ENCODE results near the gene DNM3.

DNM3 gene

DNA sequence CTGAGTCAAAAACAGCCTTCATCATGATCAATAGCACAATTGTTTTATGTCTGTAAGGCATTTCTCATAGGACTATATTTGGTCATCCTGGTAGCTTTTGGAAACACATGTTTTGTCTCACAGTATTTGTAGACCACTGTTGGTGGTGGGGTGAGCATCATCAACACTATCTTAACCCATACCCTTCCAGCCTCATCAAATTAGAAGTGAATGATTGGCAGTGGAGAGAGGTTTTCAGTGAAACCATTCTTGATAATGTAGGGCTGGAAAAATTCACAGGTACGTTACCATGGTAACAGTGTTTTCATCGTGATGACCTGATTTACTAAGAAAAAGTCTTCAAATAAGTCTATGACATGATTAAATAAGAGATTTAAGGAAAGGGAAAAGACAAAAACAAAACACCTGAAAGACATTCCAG lies 533.9 kb downstream of the DNM3 start:
- no peak overlapping the region for H2AFZ ChIP-seq (ENCODE audit: low read length)
- no peaks in the 10 kb centered on the region for H3K9me2 ChIP-seq (replicated peaks; ENCODE audit: insufficient read depth, low read length)
- no peak for TF ChIP-seq EZH2 (optimal IDR thresholded peaks at IDR 0.05; ENCODE audit: low read depth, low read length)
- TF ChIP-seq EZH2phosphoT487 (IDR thresholded peaks at IDR 0.05; ENCODE audit: low read length) = no peak
- TF ChIP-seq, protein P1, sequence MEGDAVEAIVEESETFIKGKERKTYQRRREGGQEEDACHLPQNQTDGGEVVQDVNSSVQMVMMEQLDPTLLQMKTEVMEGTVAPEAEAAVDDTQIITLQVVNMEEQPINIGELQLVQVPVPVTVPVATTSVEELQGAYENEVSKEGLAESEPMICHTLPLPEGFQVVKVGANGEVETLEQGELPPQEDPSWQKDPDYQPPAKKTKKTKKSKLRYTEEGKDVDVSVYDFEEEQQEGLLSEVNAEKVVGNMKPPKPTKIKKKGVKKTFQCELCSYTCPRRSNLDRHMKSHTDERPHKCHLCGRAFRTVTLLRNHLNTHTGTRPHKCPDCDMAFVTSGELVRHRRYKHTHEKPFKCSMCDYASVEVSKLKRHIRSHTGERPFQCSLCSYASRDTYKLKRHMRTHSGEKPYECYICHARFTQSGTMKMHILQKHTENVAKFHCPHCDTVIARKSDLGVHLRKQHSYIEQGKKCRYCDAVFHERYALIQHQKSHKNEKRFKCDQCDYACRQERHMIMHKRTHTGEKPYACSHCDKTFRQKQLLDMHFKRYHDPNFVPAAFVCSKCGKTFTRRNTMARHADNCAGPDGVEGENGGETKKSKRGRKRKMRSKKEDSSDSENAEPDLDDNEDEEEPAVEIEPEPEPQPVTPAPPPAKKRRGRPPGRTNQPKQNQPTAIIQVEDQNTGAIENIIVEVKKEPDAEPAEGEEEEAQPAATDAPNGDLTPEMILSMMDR (IDR thresholded peaks at IDR 0.05; ENCODE audit: low read length) = no peak
- H3K4me1 ChIP-seq (ENCODE audit: low read length) = peaks cover under 1% of the 10 kb centered on the region; the same call in 1 of the 2 replicates
- H3K9ac ChIP-seq (ENCODE audit: low read length) = no peak overlapping the region
- no peaks in the 10 kb centered on the region for H3K27me3 ChIP-seq (replicated peaks; ENCODE audit: insufficient read depth, low read length)
- no peak overlapping the region for H3K4me3 ChIP-seq (ENCODE audit: low read length)
- no peak overlapping the region for H3K27ac ChIP-seq (ENCODE audit: low read length)
- no peaks in the 10 kb centered on the region for H3F3A ChIP-seq (ENCODE audit: insufficient read depth, low read length)
- no peaks in the 10 kb centered on the region for H3K9me3 ChIP-seq (replicated peaks; ENCODE audit: insufficient read depth, low read length)
- no peak overlapping the region for H3K4me2 ChIP-seq (ENCODE audit: low read depth, low read length)
- H4K20me1 ChIP-seq (ENCODE audit: insufficient read depth, low read length) = no peaks in the 10 kb centered on the region
- H3K79me2 ChIP-seq (ENCODE audit: low read length) = no peaks in the 10 kb centered on the region
- H3K36me3 ChIP-seq (replicated peaks; ENCODE audit: insufficient read depth, low read length) = no peaks in the 10 kb centered on the region
- DNase-seq = no peak

DNA sequence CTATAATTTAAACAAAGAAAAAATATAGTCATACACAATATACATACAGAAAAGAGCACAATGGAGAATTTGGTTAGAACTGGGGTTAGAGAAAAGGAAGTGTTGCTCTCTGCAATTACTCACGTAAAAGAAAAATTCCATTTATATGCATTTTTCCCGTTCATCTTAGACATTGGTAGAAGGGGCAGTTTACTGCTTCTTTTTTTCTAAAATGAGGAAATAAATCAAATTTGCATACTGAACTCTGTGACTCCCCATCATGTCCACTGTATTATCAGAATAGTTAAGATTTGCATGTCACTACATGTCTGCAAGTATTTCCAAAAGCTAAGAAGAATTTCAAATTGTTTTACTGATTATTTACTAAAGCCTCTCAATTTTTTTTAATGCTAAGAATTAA lies 535.1 kb downstream of the DNM3 start:
- no peak for DNase-seq
- Histone ChIP-seq H3K9me2 (replicated peaks; ENCODE audit: insufficient read depth, low read length) (no peaks in the 10 kb centered on the region), H3K9ac (ENCODE audit: low read length) (no peak overlapping the region), H3K4me3 (ENCODE audit: low read length) (no peak overlapping the region), H3K79me2 (ENCODE audit: low read length) (no peaks in the 10 kb centered on the region), H3K36me3 (replicated peaks; ENCODE audit: insufficient read depth, low read length) (no peaks in the 10 kb centered on the region), H3K9me3 (replicated peaks; ENCODE audit: insufficient read depth, low read length) (no peaks in the 10 kb centered on the region), H3K27ac (ENCODE audit: low read length) (no peak overlapping the region), H3K27me3 (replicated peaks; ENCODE audit: insufficient read depth, low read length) (no peaks in the 10 kb centered on the region), H3K4me1 (ENCODE audit: low read length) (peaks cover 10% of the 10 kb centered on the region), H3K4me2 (ENCODE audit: low read depth, low read length) (no peak overlapping the region), H2AFZ (ENCODE audit: low read length) (no peak overlapping the region), H4K20me1 (ENCODE audit: insufficient read depth, low read length) (no peaks in the 10 kb centered on the region), H3F3A (ENCODE audit: insufficient read depth, low read length) (0 out of 2 replicates have a peak, but pooled peaks cover 4% of the 10 kb centered on the region)
- TF ChIP-seq EZH2phosphoT487 (IDR thresholded peaks at IDR 0.05; ENCODE audit: low read length) = no peak
- no peak for TF ChIP-seq EZH2 (optimal IDR thresholded peaks at IDR 0.05; ENCODE audit: low read depth, low read length)
- TF ChIP-seq, protein P1 (IDR thresholded peaks at IDR 0.05; ENCODE audit: low read length) = no peak

DNA sequence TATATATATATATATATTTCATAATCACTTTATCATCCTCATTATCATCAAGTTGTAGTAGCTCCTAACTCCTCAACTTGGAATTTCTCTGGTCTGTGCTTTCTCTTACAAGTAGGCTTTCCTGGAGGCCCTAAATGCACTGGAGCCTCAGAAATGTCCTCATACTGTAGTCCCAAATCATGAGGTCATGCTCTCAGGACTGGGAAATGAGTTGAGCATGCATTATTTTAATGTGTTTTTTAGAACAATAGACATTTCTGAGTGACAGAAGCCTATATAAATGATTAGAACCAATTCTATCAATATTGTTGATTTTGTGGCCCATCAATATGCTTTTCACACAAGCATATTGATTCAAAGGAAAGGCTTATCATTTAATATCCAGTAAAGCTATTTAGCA lies 536.3 kb downstream of the DNM3 start:
- no peak overlapping the region for H3K4me2 ChIP-seq (ENCODE audit: low read depth, low read length)
- TF ChIP-seq EZH2 (optimal IDR thresholded peaks at IDR 0.05; ENCODE audit: low read depth, low read length) (no peak), EZH2phosphoT487 (IDR thresholded peaks at IDR 0.05; ENCODE audit: low read length) (no peak)
- TF ChIP-seq, protein P1 (IDR thresholded peaks at IDR 0.05; ENCODE audit: low read length) = no peak
- no peak overlapping the region for H3K4me3 ChIP-seq (ENCODE audit: low read length)
- H4K20me1 ChIP-seq (ENCODE audit: insufficient read depth, low read length) = no peaks in the 10 kb centered on the region
- no peak for DNase-seq
- peaks cover 10% of the 10 kb centered on the region for H3K4me1 ChIP-seq (ENCODE audit: low read length)
- H3K36me3 ChIP-seq (replicated peaks; ENCODE audit: insufficient read depth, low read length) = no peaks in the 10 kb centered on the region
- no peak overlapping the region for H3K27ac ChIP-seq (ENCODE audit: low read length)
- H3K79me2 ChIP-seq (ENCODE audit: low read length) = no peaks in the 10 kb centered on the region
- H3K27me3 ChIP-seq (replicated peaks; ENCODE audit: insufficient read depth, low read length) = peaks cover 6% of the 10 kb centered on the region; the same call in 1 of the 2 replicates
- no peak overlapping the region for H3K9ac ChIP-seq (ENCODE audit: low read length)
- H3K9me3 ChIP-seq (replicated peaks; ENCODE audit: insufficient read depth, low read length) = no peaks in the 10 kb centered on the region
- H3F3A ChIP-seq (ENCODE audit: insufficient read depth, low read length) = 0 out of 2 replicates have a peak, but pooled peaks cover 4% of the 10 kb centered on the region
- H2AFZ ChIP-seq (ENCODE audit: low read length) = no peak overlapping the region
- H3K9me2 ChIP-seq (replicated peaks; ENCODE audit: insufficient read depth, low read length) = no peaks in the 10 kb centered on the region
